DLD1 (cell line): Measurements from ENCODE around the gene ZSWIM5.
"Not testable (repeated sequence)": the region's sequence is repeated elsewhere in the genome, so short reads cannot be mapped to it uniquely, and the experiment has no call there.

Source experiments
- in situ Hi-C: cut with HindIII; loops from 2 replicates; pipeline ENCODE4 v1.10.0; 2017; ENCODE audit warnings: low sequenced_read_pairs

Gene ZSWIM5

DNA sequence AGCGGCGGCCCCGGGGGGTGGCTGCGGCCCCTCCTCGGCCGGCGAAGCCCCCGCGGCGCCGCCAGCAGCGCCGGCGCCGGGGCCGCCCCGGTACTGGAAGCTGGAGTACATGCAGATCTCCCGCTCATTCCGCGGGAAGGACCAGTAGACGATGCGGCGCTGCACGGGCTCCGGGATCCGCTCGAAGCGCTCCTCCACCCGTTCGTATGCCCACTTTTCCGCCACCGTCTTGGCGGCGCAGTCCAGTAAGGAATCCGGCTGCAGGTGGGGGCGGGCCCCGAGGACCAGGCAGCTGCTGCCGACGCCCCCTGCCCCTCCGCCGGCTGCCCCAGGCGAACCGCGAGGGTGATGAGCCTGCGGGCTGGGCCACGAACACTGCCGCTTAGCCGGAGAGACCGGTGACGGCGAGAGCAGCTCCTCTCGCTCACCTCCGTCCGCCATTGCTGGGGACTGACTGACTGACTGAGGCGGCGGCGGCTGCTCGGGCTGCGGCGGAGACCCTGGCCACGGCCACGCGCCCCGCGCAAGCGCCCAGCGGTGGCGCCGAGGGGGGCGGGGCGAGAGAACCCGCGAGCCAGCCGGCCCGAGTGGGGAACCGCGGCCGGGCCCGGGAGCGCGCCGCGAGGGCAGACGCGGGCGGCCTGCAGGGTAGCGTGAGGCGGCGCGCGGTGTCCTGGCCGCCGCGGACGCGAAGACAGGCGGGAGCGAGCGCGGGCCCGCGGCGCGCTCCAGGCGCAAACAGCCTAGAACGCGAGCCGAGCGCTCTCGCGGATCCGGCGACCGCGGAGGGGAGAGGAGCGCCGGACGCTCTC, at the start of gene ZSWIM5:
ZSWIM5 (minus strand) TSS at position 696 of the 812 bp plus-strand sequence; CDS start at position 441, 255 bp downstream.
- in situ Hi-C loops, result no loop called here

- in situ Hi-C loops, result no loop called here
Observed at GRCh38 chr1:45254490-45254889, 48.1 kb upstream of the ZSWIM5 start.

DNA sequence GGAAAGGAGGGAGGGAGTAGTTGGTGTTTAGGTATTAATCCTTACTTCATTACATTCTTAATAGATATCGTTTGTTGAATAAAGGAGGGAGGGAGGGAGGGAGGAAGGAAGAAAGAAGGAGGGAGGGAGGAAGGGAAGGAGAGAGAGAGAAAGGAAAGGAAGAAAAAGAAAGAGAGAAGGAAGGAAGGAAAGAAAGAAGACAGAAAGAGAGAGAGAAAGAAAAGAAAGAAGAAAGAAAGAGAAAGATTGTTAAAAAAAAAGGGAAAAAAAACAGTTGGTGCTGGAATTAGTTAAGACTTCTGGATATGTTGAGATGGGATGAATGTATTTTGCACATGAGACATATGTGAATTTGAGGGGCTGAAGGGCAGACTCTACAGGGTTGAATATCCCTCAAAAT, 44.1 kb upstream of the ZSWIM5 start:
- in situ Hi-C loops, result no loop called here

DNA sequence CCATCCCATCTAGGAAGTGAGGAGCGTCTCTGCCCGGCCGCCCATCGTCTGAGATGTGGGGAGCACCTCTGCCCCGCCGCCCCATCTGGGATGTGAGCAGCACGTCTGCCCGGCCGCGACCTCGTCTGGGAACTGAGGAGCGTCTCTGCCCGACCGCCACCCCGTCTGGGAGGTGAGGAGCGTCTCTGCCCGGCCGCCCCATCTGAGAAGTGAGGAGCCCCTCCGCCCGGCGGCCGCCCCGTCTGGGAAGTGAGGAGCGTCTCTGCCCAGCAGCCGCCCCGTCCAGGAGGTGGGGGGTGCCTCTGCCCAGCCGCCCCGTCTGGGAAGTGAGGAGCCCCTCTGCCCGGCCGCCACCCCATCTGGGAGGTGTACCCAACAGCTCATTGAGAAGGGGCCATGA, 41.6 kb upstream of the ZSWIM5 start:
- in situ Hi-C loops, result not testable (repeated sequence)

GRCh38 chr1:45246760-45247159, 40.4 kb upstream of the ZSWIM5 start:
- in situ Hi-C loops, result no loop called here

- in situ Hi-C loops, result not testable (repeated sequence)
Observed at GRCh38 chr1:45246359-45246758, 40.0 kb upstream of the ZSWIM5 start.

DNA sequence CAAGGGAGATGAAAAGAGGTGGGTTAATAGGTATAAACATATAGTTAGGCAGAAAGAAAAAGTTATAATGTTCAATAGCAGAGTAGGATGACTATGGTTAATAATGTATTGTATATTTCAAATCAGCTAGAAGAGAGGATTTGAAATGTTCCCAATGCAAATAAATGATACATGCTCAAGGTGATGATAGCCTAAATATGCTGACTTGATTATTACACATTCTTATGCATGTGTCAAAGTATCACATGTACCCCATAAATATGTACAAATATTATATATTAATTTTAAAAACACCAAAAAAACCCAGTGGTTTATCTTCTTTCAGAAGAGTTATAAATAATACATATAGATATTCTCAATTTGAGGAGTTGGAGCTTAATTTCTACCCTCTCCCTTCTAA, 38.3 kb upstream of the ZSWIM5 start:
- in situ Hi-C loops, result no loop called here

GRCh38 chr1:45243476-45244343, 37.3 kb upstream of the ZSWIM5 start:
- in situ Hi-C loops, result no loop called here

GRCh38 chr1:45238846-45239245, 32.4 kb upstream of the ZSWIM5 start:
- in situ Hi-C loops, result no loop called here

DNA sequence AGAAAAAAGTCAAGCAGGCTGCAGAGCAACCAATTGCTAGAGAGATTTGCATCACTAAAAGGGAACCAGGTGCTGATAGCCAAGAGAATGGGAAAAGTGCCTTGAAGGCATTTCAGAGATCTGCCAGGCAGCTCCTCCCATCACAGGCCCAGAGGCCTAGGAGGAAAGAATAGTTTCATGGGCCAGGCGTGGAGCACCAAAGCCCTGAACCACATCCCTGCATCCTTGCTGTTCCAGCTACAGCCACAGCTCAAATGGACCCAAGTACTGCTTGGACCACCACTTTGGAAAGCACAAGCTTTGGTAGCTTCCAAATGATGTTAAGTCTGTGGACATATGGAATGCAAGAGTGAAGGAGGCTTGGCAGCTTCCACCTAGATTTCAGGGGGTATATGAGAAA, 29.7 kb upstream of the ZSWIM5 start:
- in situ Hi-C loops, result no loop called here

- in situ Hi-C loops, result no loop called here
Observed at GRCh38 chr1:45230537-45230936, 24.1 kb upstream of the ZSWIM5 start.

- in situ Hi-C loops, result no loop called here
Observed at GRCh38 chr1:45225598-45225997, 19.2 kb upstream of the ZSWIM5 start.

DNA sequence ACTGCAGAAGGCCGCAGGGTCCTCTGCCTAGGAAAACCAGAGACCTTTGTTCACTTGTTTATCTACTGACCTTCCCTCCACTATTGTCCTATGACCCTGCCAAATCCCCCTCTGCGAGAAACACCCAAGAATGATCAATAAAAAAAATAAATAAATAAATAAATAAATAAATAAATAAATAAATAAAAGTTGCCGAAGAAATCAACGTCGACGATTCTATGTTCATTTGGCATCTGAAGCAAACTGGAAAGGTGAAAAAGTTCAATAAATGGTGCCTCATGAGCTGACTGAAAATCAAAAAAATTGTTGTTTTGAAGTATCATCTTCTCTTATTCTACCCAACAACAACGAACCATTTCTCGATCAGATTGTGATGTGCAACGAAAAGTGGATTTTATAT, 17.3 kb upstream of the ZSWIM5 start:
- in situ Hi-C loops, result not testable (repeated sequence)

GRCh38 chr1:45221716-45222115, 15.3 kb upstream of the ZSWIM5 start:
- in situ Hi-C loops, result no loop called here

- in situ Hi-C loops, result no loop called here
Observed at GRCh38 chr1:45216861-45217260, 10.5 kb upstream of the ZSWIM5 start.

DNA sequence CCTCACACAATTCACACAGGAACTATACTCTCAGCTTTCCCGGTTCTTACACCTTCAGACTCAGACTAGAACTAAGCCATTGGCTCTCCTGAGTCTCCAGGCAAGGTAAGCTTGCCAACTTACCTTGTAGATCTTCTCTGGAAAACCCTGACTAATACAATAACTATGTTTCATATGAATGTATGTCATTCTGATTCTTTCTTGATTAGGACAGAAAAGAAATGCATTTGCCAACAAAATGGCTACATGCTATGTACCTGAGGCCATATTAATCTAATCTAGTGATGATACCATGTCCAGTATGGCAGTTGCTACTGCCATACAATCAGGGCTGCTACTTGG, 9.8 kb upstream of the ZSWIM5 start:
- in situ Hi-C loops, result no loop called here

DNA sequence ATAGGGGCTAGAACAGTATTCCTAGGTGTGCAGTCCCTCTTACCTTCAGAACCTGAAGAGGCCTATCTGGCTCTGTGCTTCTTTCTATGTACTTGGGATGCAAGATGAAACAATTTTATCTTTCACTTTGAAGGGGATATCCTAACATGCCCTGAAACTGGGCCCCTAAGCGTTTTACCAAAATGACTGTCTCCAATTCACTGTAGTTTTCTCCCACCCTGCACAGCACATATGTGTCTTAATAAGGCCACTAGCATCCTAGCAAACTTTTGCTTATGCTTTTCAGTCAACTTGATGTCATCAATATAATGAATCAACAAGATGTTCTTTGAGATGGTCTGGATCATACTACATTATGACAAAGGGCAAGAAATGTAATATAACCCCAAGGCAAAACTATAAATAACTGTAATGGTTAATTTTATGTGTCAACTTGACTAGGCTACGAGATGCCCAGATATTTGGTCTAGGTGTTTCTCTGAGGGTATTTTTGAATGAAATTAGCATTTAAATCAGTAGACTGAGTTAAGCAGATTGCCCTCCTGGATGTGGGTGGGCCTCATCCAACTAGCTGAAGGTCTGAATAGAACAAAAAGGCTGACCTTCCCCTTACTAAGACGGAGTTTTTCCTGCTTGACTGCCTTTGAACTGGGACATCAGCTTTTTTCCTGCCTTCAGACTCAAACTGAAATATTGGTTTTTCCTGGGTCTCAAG, 9.2 kb upstream of the ZSWIM5 start:
- in situ Hi-C loops, result no loop called here

- in situ Hi-C loops, result no loop called here
Observed at GRCh38 chr1:45213892-45214291, 7.5 kb upstream of the ZSWIM5 start.

- in situ Hi-C loops, result no loop called here
Observed at GRCh38 chr1:45211076-45211475, 4.7 kb upstream of the ZSWIM5 start.

DNA sequence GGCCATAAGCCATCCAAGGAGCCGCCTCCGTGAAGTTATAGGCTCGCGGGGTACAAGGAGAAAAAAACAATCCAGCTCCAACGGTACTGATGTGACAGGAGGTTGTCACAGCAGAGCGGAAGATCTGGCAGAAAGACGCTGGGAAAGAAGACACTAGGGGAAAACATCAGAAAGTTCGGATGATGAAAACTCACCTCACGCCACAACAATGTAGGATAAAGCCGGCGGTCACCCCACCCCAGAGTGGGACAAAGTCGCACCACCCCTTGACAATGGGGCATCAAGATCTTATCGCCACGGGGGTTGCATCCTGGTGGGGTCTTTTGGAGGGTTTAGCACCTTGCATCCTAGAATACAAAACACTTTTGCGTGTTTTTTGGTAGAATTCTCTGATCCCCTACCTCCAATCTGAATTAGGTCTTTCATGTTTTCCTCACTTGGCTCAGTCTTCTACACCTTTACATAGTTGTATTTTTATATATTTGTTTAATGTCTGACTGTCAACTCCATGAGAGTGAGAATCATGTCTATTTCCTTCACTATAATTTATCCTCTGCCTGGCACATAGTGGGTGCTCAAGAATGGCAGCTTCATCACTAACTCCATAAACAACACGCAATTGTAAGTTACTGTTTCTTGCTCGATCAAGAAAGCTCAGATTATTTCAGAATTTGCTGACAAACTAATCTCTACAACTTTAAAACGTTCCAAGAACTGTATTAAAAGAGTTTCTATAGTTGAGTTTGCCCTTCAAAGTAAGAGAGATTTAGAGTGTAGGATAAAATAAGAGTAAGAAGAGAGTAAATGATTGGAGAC, 611 bp upstream of the ZSWIM5 start:
- in situ Hi-C loops, result no loop called here
